Prostate gland (tissue), 2 donors: ENCODE measurements around the gene NEU1.

ENCODE experiments used
- POLR2A ChIP-seq: fragments of 450-650 bp; IDR thresholded peaks from one replicate; pipeline ENCODE4 v1.6.1; 2016; ENCODE audit warnings: antibody characterized with exemption, mild to moderate bottlenecking
- POLR2AphosphoS5 ChIP-seq: sonication (generic); formaldehyde crosslinking; IDR thresholded peaks from one replicate; pipeline ENCODE4 v1.6.1; 2017; ENCODE audit warnings: antibody characterized with exemption
- TF ChIP-seq, protein P1 (sequence below), 4 experiments: fragments of 200-600 bp in 2 of 4; fragments of 450-650 bp in 2 of 4; sonication (generic) in 2 of 4; IDR thresholded peaks; 1 replicate in 3 of 4; 2 replicates in 1 of 4; pipeline ENCODE4 v1.5.1; 2016 to 2019; ENCODE audit warnings: antibody characterized with exemption in 4 of 4, mild to moderate bottlenecking in 2 of 4, moderate library complexity in 2 of 4

DNA sequence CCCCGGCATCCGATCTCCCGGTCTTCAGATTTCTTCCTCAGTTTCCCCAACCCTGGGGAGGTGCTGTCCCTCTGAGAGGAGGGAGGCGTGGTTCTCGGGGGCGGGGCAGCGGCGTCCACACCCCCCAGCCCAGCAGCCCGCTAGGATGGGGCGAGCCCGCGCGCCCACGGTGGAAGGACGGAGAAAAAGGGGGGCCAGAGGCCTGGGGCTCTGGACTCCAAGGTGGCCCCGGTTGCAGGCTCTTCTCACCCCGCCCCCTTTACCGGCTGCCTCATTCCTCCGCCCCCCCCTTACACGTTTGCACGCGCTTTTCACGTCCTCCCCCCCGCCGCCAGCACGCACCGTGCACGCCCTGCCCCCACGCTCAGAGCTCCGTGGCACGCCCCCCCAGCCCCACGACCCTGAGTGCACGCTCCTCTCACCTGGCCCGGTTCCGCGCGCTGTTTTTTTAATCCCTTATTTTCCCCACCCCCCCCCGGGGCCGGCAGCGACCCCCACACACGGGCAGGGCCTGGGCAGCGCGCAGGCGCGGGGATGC lies 38.9 kb upstream of the NEU1 start:
- peak; percentile 9 for TF ChIP-seq POLR2A
- peak; percentile 21 for TF ChIP-seq POLR2AphosphoS5
- TF ChIP-seq, protein P1, sequence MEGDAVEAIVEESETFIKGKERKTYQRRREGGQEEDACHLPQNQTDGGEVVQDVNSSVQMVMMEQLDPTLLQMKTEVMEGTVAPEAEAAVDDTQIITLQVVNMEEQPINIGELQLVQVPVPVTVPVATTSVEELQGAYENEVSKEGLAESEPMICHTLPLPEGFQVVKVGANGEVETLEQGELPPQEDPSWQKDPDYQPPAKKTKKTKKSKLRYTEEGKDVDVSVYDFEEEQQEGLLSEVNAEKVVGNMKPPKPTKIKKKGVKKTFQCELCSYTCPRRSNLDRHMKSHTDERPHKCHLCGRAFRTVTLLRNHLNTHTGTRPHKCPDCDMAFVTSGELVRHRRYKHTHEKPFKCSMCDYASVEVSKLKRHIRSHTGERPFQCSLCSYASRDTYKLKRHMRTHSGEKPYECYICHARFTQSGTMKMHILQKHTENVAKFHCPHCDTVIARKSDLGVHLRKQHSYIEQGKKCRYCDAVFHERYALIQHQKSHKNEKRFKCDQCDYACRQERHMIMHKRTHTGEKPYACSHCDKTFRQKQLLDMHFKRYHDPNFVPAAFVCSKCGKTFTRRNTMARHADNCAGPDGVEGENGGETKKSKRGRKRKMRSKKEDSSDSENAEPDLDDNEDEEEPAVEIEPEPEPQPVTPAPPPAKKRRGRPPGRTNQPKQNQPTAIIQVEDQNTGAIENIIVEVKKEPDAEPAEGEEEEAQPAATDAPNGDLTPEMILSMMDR (IDR thresholded peaks at IDR 0.05) = no peak
